Measurements from ENCODE around the gene HEBP1.

The HEBP1 gene

GRCh38 chr12:12958886-12959285 is 41.2 kb downstream of the HEBP1 start:
- Mint-ChIP-seq H3K4me1 (ENCODE audit: low read depth) (no peaks in the 10 kb centered on the region), H3K4me3 (no peak overlapping the region), H3K9me3 (ENCODE audit: low read depth) (no peaks in the 10 kb centered on the region), H3K36me3 (no peaks in the 10 kb centered on the region), H3K27me3 (peaks cover 2% of the 10 kb centered on the region), H3K27ac (no peak overlapping the region)

GRCh38 chr12:12954878-12955625 is 45.0 kb downstream of the HEBP1 start:
- H3K9me3 Mint-ChIP-seq (ENCODE audit: low read depth), result no peaks in the 10 kb centered on the region
- no peak overlapping the region for H3K27ac Mint-ChIP-seq
- no peaks in the 10 kb centered on the region for H3K27me3 Mint-ChIP-seq
- no peak overlapping the region for H3K4me3 Mint-ChIP-seq
- H3K4me1 Mint-ChIP-seq (ENCODE audit: low read depth), result no peaks in the 10 kb centered on the region
- no peaks in the 10 kb centered on the region for H3K36me3 Mint-ChIP-seq

DNA sequence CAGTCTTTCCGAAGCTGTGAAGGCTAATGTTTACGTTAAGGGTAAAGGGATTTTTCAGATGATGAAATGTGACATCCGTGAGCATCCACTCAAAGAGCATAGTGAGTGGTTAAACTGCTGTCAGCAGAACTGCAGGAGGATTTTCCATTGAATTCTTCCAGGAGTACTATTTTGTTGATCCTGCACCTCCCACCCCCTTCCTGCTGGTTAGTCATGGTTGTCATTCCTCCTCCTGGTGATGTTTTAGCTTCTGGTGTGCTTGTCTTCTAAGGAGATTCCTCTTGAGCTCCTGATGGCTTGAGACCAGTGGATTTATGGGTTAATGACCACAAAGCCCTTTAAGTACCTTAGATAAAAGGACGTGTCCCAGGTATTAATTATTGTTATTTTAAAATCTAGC is 45.7 kb downstream of the HEBP1 start:
- Mint-ChIP-seq H3K9me3 (ENCODE audit: low read depth) (no peaks in the 10 kb centered on the region), H3K27me3 (no peaks in the 10 kb centered on the region), H3K36me3 (no peaks in the 10 kb centered on the region), H3K4me3 (no peak overlapping the region), H3K27ac (no peak overlapping the region), H3K4me1 (ENCODE audit: low read depth) (no peaks in the 10 kb centered on the region)

- no peaks in the 10 kb centered on the region for H3K4me1 Mint-ChIP-seq (ENCODE audit: low read depth)
- no peak within 1 kb of the TSS for H3K4me3 Mint-ChIP-seq
- no peaks in the 10 kb centered on the region for H3K36me3 Mint-ChIP-seq
- no peaks in the 10 kb centered on the region for H3K27me3 Mint-ChIP-seq
- no peaks in the 10 kb centered on the region for H3K9me3 Mint-ChIP-seq (ENCODE audit: low read depth)
- H3K27ac Mint-ChIP-seq, result no peak within 1 kb of the TSS
Measured at GRCh38 chr12:12952036-12952435, 48.0 kb downstream of the HEBP1 start, which contains the start of gene GPRC5D. Gene GPRC5D, minus strand, starts transcription at chr12:12952170. Its CDS starts 1,786 bp downstream, at chr12:12950384.

GRCh38 chr12:12951504-12951903 is 48.6 kb downstream of the HEBP1 start:
- Mint-ChIP-seq H3K4me1 (ENCODE audit: low read depth) (no peaks in the 10 kb centered on the region), H3K36me3 (no peaks in the 10 kb centered on the region), H3K27ac (no peak overlapping the region), H3K27me3 (peaks cover 2% of the 10 kb centered on the region), H3K9me3 (ENCODE audit: low read depth) (no peaks in the 10 kb centered on the region), H3K4me3 (no peak overlapping the region)

- Mint-ChIP-seq H3K9me3 (ENCODE audit: low read depth) (no peaks in the 10 kb centered on the region), H3K36me3 (no peaks in the 10 kb centered on the region), H3K27ac (no peak overlapping the region), H3K4me3 (no peak overlapping the region), H3K4me1 (ENCODE audit: low read depth) (no peaks in the 10 kb centered on the region), H3K27me3 (peaks cover 2% of the 10 kb centered on the region)
Measured at GRCh38 chr12:12947902-12948301, 52.2 kb downstream of the HEBP1 start.

- no peaks in the 10 kb centered on the region for H3K36me3 Mint-ChIP-seq
- no peak overlapping the region for H3K27ac Mint-ChIP-seq
- peaks cover 2% of the 10 kb centered on the region for H3K27me3 Mint-ChIP-seq
- H3K9me3 Mint-ChIP-seq (ENCODE audit: low read depth), result no peaks in the 10 kb centered on the region
- H3K4me1 Mint-ChIP-seq (ENCODE audit: low read depth), result no peaks in the 10 kb centered on the region
- H3K4me3 Mint-ChIP-seq, result no peak overlapping the region
Measured at GRCh38 chr12:12946686-12947355, 53.2 kb downstream of the HEBP1 start.

GRCh38 chr12:12945591-12945990 is 54.5 kb downstream of the HEBP1 start:
- Mint-ChIP-seq H3K4me3 (no peak overlapping the region), H3K36me3 (no peaks in the 10 kb centered on the region), H3K9me3 (ENCODE audit: low read depth) (no peaks in the 10 kb centered on the region), H3K27me3 (peaks cover 2% of the 10 kb centered on the region), H3K27ac (no peak overlapping the region), H3K4me1 (ENCODE audit: low read depth) (no peaks in the 10 kb centered on the region)

GRCh38 chr12:12943586-12944260 is 56.3 kb downstream of the HEBP1 start:
- no peaks in the 10 kb centered on the region for H3K4me1 Mint-ChIP-seq (ENCODE audit: low read depth)
- no peak overlapping the region for H3K4me3 Mint-ChIP-seq
- H3K36me3 Mint-ChIP-seq, result no peaks in the 10 kb centered on the region
- peaks cover 2% of the 10 kb centered on the region for H3K27me3 Mint-ChIP-seq
- no peaks in the 10 kb centered on the region for H3K9me3 Mint-ChIP-seq (ENCODE audit: low read depth)
- H3K27ac Mint-ChIP-seq, result no peak overlapping the region

GRCh38 chr12:12941450-12942350 is 58.4 kb downstream of the HEBP1 start:
- Mint-ChIP-seq H3K4me3 (no peak overlapping the region), H3K9me3 (ENCODE audit: low read depth) (no peaks in the 10 kb centered on the region), H3K27me3 (no peaks in the 10 kb centered on the region), H3K36me3 (no peaks in the 10 kb centered on the region), H3K27ac (no peak overlapping the region), H3K4me1 (ENCODE audit: low read depth) (no peaks in the 10 kb centered on the region)

DNA sequence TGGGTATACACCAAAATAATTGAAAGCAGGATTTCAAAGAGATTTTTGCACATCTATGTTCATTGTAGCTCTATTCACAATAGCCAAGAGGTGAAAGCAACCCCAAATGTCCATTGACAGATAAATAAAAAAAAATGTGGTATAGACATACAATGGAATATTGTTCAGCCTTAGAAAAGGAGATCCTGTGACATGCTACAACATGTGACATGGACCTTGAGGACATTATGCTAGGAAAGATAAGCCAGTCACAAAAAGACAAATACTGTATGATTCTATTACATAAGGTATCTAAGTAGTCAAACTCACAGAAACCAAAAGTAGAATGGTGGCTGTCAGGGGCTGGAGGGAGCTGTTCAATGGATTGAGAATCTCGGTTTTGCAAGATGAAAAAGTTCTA is 60.2 kb downstream of the HEBP1 start:
- H3K27ac Mint-ChIP-seq, result no peak overlapping the region
- H3K27me3 Mint-ChIP-seq, result no peaks in the 10 kb centered on the region
- no peaks in the 10 kb centered on the region for H3K9me3 Mint-ChIP-seq (ENCODE audit: low read depth)
- H3K4me1 Mint-ChIP-seq (ENCODE audit: low read depth), result no peaks in the 10 kb centered on the region
- no peaks in the 10 kb centered on the region for H3K36me3 Mint-ChIP-seq
- no peak overlapping the region for H3K4me3 Mint-ChIP-seq

- no peaks in the 10 kb centered on the region for H3K27me3 Mint-ChIP-seq
- H3K4me3 Mint-ChIP-seq, result no peak overlapping the region
- H3K27ac Mint-ChIP-seq, result no peak overlapping the region
- no peaks in the 10 kb centered on the region for H3K9me3 Mint-ChIP-seq (ENCODE audit: low read depth)
- no peaks in the 10 kb centered on the region for H3K4me1 Mint-ChIP-seq (ENCODE audit: low read depth)
- H3K36me3 Mint-ChIP-seq, result no peaks in the 10 kb centered on the region
Measured at GRCh38 chr12:12938541-12938940, 61.5 kb downstream of the HEBP1 start.

DNA sequence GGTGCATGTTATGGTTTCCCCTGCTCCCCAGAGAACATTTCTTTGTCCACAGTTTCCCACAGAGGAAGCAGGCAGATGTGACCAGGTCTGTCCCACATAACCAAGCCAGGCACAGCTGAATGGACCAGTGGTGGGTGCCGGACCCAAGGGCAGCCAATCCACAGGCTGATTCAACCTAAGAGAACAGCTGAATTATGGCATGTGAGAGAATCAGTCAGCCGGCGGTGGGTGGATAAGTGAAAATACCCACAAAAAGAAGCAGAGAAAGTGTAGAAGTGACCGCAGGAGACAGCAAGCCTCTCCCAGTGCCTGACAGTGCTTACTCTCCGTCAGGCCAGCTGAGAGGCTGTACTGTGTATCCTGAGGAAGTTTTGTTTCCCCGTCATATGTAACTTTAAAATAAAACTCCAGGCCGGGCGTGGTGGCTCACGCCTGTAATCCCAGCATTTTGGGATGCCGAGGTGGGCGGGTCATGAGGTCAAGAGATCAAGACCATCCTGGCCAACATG is 63.0 kb downstream of the HEBP1 start:
- Mint-ChIP-seq H3K27me3 (no peaks in the 10 kb centered on the region), H3K9me3 (ENCODE audit: low read depth) (no peaks in the 10 kb centered on the region), H3K4me1 (ENCODE audit: low read depth) (no peaks in the 10 kb centered on the region), H3K36me3 (no peaks in the 10 kb centered on the region), H3K27ac (no peak overlapping the region), H3K4me3 (no peak overlapping the region)

- Mint-ChIP-seq H3K4me3 (no peak overlapping the region), H3K27ac (no peak overlapping the region), H3K4me1 (ENCODE audit: low read depth) (no peaks in the 10 kb centered on the region), H3K9me3 (ENCODE audit: low read depth) (no peaks in the 10 kb centered on the region), H3K27me3 (no peaks in the 10 kb centered on the region), H3K36me3 (no peaks in the 10 kb centered on the region)
Measured at GRCh38 chr12:12934556-12934955, 65.5 kb downstream of the HEBP1 start.
